Panc1 (cell line): ENCODE results near the gene KBTBD12.

Experiments used
- CTCF ChIP-seq: fragments of 450-650 bp; IDR thresholded peaks from 2 replicates; pipeline ENCODE4 v1.5.1; 2017; ENCODE audit warnings: mild to moderate bottlenecking
- POLR2AphosphoS5 ChIP-seq: IDR thresholded peaks from 2 replicates; pipeline ENCODE4 v1.6.1; 2012; ENCODE audit warnings: mild to moderate bottlenecking, low read depth, low read length, moderate library complexity
- SIN3A ChIP-seq: IDR thresholded peaks from 2 replicates; pipeline ENCODE4 v1.6.1; 2012; ENCODE audit warnings: low read depth, mild to moderate bottlenecking, low read length, moderate library complexity, borderline replicate concordance; ENCODE audit not compliant: insufficient read depth
- TCF7L2 ChIP-seq: IDR thresholded peaks from 2 replicates; pipeline ENCODE4 v1.6.1; 2011; ENCODE audit warnings: mild to moderate bottlenecking, low read depth, low read length, inconsistent platforms
- TF ChIP-seq, protein P1 (sequence below), 2 experiments: IDR thresholded peaks; 2 replicates each; pipeline ENCODE4 v1.6.1; 2011 to 2012; ENCODE audit warnings: low read depth in 2 of 2, control low read depth in 1 of 2, low read length in 1 of 2, mild to moderate bottlenecking in 1 of 2, moderate library complexity in 1 of 2; ENCODE audit not compliant: insufficient read depth in 1 of 2

- TF ChIP-seq POLR2AphosphoS5 (no peak), SIN3A (no peak), CTCF (no peak), TCF7L2 (no peak)
- TF ChIP-seq, protein P1, sequence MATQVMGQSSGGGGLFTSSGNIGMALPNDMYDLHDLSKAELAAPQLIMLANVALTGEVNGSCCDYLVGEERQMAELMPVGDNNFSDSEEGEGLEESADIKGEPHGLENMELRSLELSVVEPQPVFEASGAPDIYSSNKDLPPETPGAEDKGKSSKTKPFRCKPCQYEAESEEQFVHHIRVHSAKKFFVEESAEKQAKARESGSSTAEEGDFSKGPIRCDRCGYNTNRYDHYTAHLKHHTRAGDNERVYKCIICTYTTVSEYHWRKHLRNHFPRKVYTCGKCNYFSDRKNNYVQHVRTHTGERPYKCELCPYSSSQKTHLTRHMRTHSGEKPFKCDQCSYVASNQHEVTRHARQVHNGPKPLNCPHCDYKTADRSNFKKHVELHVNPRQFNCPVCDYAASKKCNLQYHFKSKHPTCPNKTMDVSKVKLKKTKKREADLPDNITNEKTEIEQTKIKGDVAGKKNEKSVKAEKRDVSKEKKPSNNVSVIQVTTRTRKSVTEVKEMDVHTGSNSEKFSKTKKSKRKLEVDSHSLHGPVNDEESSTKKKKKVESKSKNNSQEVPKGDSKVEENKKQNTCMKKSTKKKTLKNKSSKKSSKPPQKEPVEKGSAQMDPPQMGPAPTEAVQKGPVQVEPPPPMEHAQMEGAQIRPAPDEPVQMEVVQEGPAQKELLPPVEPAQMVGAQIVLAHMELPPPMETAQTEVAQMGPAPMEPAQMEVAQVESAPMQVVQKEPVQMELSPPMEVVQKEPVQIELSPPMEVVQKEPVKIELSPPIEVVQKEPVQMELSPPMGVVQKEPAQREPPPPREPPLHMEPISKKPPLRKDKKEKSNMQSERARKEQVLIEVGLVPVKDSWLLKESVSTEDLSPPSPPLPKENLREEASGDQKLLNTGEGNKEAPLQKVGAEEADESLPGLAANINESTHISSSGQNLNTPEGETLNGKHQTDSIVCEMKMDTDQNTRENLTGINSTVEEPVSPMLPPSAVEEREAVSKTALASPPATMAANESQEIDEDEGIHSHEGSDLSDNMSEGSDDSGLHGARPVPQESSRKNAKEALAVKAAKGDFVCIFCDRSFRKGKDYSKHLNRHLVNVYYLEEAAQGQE (IDR thresholded peaks at IDR 0.05; ENCODE audit: insufficient read depth in 1 of 2, low read depth in 2 of 2, low read length in 1 of 2), result no peak
Measured at GRCh38 chr3:127974226-127974625, 59.2 kb downstream of the KBTBD12 start.
